Trophoblast cell (in vitro differentiated cells and primary cell): ENCODE measurements around the gene GRIK4.

Experiments
- DNase-seq, 2 donors: peaks; one replicate each; pipeline ENCODE4 v3.0.0-alpha.2; 2016
- H2AFZ ChIP-seq: 2 replicates; pipeline ENCODE4 v1.6.1; 2013; ENCODE audit warnings: low read length, moderate library complexity, mild to moderate bottlenecking; ENCODE audit not compliant: insufficient read depth, poor library complexity
- H2AK5ac ChIP-seq: 2 replicates; pipeline ENCODE4 v1.6.1; 2013; ENCODE audit warnings: mild to moderate bottlenecking, low read length
- H2BK120ac ChIP-seq: 2 replicates; pipeline ENCODE4 v1.6.1; 2013; ENCODE audit warnings: low read length, mild to moderate bottlenecking, moderate library complexity; ENCODE audit not compliant: insufficient read depth, poor library complexity
- H2BK12ac ChIP-seq: 2 replicates; pipeline ENCODE4 v1.6.1; 2013; ENCODE audit warnings: mild to moderate bottlenecking, low read length, moderate library complexity
- H2BK5ac ChIP-seq: 2 replicates; pipeline ENCODE4 v1.6.1; 2013; ENCODE audit warnings: low read length, low read depth, moderate library complexity, mild to moderate bottlenecking; ENCODE audit not compliant: poor library complexity
- H3K14ac ChIP-seq: 2 replicates; pipeline ENCODE4 v1.6.1; 2013; ENCODE audit warnings: mild to moderate bottlenecking, low read length
- H3K18ac ChIP-seq: 2 replicates; pipeline ENCODE4 v1.6.1; 2013; ENCODE audit warnings: mild to moderate bottlenecking, low read length
- H3K23ac ChIP-seq: 2 replicates; pipeline ENCODE4 v1.6.1; 2013; ENCODE audit warnings: low read length
- H3K27ac ChIP-seq: 2 replicates; pipeline ENCODE4 v1.5.1; 2013; ENCODE audit warnings: low read depth, mild to moderate bottlenecking, inconsistent platforms, low read length, moderate library complexity
- H3K27me3 ChIP-seq: 2 replicates; pipeline ENCODE4 v1.6.1; 2013; ENCODE audit warnings: inconsistent platforms, mild to moderate bottlenecking, low read length, moderate library complexity; ENCODE audit not compliant: insufficient read depth
- H3K36me3 ChIP-seq, 2 experiments: 1 replicate in 1 of 2; 2 replicates in 1 of 2; pipeline ENCODE4 v1.6.1; 2013; ENCODE audit warnings: low read length in 2 of 2, mild to moderate bottlenecking in 2 of 2, moderate library complexity in 1 of 2; ENCODE audit not compliant: insufficient read depth in 2 of 2, control insufficient read depth in 1 of 2
- H3K4ac ChIP-seq: 2 replicates; pipeline ENCODE4 v1.6.1; 2013; ENCODE audit warnings: low read depth, mild to moderate bottlenecking, low read length, moderate library complexity
- H3K4me1 ChIP-seq, 2 experiments: 1 replicate in 1 of 2; 2 replicates in 1 of 2; pipeline ENCODE4 v1.6.1; 2013; ENCODE audit warnings: low read length in 2 of 2, mild to moderate bottlenecking in 2 of 2, moderate library complexity in 1 of 2; ENCODE audit not compliant: insufficient read depth in 2 of 2, control insufficient read depth in 1 of 2
- H3K4me2 ChIP-seq: 2 replicates; pipeline ENCODE4 v1.6.1; 2013; ENCODE audit warnings: inconsistent platforms, mild to moderate bottlenecking, low read length, moderate library complexity
- H3K4me3 ChIP-seq: 2 replicates; pipeline ENCODE4 v1.5.1; 2013; ENCODE audit warnings: mild to moderate bottlenecking, low read depth, low read length, inconsistent platforms
- H3K79me1 ChIP-seq: one replicate; pipeline ENCODE4 v1.6.1; 2013; ENCODE audit warnings: low read length
- H3K79me2 ChIP-seq: 2 replicates; pipeline ENCODE4 v1.6.1; 2013; ENCODE audit warnings: low read length, mild to moderate bottlenecking; ENCODE audit not compliant: control insufficient read depth, insufficient read depth, poor library complexity
- H3K9ac ChIP-seq: 2 replicates; pipeline ENCODE4 v1.6.1; 2013; ENCODE audit warnings: mild to moderate bottlenecking, low read length
- H3K9me3 ChIP-seq: 2 replicates; pipeline ENCODE4 v1.6.1; 2013; ENCODE audit warnings: low read depth, mild to moderate bottlenecking, control low read depth, inconsistent platforms, low read length; ENCODE audit not compliant: insufficient read depth
- H4K12ac ChIP-seq: 2 replicates; pipeline ENCODE4 v1.6.1; 2013; ENCODE audit warnings: low read depth, mild to moderate bottlenecking, low read length, moderate library complexity
- H4K8ac ChIP-seq: 2 replicates; pipeline ENCODE4 v1.6.1; 2013; ENCODE audit warnings: low read depth, mild to moderate bottlenecking, low read length, moderate library complexity
- H4K91ac ChIP-seq: one replicate; pipeline ENCODE4 v1.6.1; 2013; ENCODE audit warnings: low read depth, mild to moderate bottlenecking, low read length, moderate library complexity
- WGBS: extraction: QIAGEN DNeasy Blood & Tissue Kit; methylation state at CpG from one replicate; pipeline ENCODE4 v1.1.7; 2013; ENCODE audit warnings: missing lambda C conversion rate; ENCODE audit not compliant: insufficient read length, insufficient coverage; ENCODE audit errors: extremely low coverage; 5-methylcytosine and 5-hydroxymethylcytosine counted together

Gene GRIK4

GRCh38 chr11:120911943-120912342, 400.4 kb downstream of the GRIK4 start:
- Histone ChIP-seq H3K4me3 (no peak overlapping the region), H4K12ac (no peak overlapping the region), H3K9ac (no peak overlapping the region), H3K27ac (peak overlapping the region; percentile 50), H3K23ac (no peak overlapping the region), H3K9me3 (no peaks in the 10 kb centered on the region), H2BK12ac (no peak overlapping the region), H3K36me3 (no peaks in the 10 kb centered on the region), H2AK5ac (no peak overlapping the region), H2BK5ac (no peak overlapping the region), H3K4ac (no peak overlapping the region), H3K79me1 (peaks cover 6% of the 10 kb centered on the region), H3K18ac (no peak overlapping the region), H4K8ac (no peak overlapping the region), H2AFZ (no peak overlapping the region), H3K4me2 (no peak overlapping the region), H4K91ac (no peak overlapping the region), H2BK120ac (no peak overlapping the region), H3K14ac (no peak overlapping the region), H3K4me1 (peaks cover 17 to 23% of the 10 kb centered on the region in 2 experiments), H3K79me2 (no peaks in the 10 kb centered on the region), H3K27me3 (no peaks in the 10 kb centered on the region)
- no CpG with 5 or more reads among the region's 3 CpGs for WGBS
- peak; percentile 76 to 91 for DNase-seq

- peak; percentile 41 to 71 for DNase-seq
- H3K4ac ChIP-seq = no peak overlapping the region
- H3K23ac ChIP-seq = no peak overlapping the region
- H3K27me3 ChIP-seq = no peaks in the 10 kb centered on the region
- H3K4me3 ChIP-seq = no peak overlapping the region
- H3K4me1 ChIP-seq = peaks cover 20 to 27% of the 10 kb centered on the region in 2 experiments
- peak overlapping the region; percentile 50 for H3K27ac ChIP-seq
- no peak overlapping the region for H4K8ac ChIP-seq
- no peak overlapping the region for H4K91ac ChIP-seq
- no peak overlapping the region for H2BK5ac ChIP-seq
- H3K14ac ChIP-seq = no peak overlapping the region
- H2AFZ ChIP-seq = no peak overlapping the region
- H3K9me3 ChIP-seq = no peaks in the 10 kb centered on the region
- H4K12ac ChIP-seq = no peak overlapping the region
- H2AK5ac ChIP-seq = no peak overlapping the region
- WGBS = no CpG with 5 or more reads among the region's 5 CpGs
- peak overlapping the region; percentile 2 for H2BK12ac ChIP-seq
- no peak overlapping the region for H2BK120ac ChIP-seq
- H3K4me2 ChIP-seq = no peak overlapping the region
- H3K79me2 ChIP-seq = no peaks in the 10 kb centered on the region
- no peak overlapping the region for H3K9ac ChIP-seq
- H3K18ac ChIP-seq = no peak overlapping the region
- no peaks in the 10 kb centered on the region for H3K36me3 ChIP-seq
- peaks cover 6% of the 10 kb centered on the region for H3K79me1 ChIP-seq
Measured at GRCh38 chr11:120912504-120912903, 401.0 kb downstream of the GRIK4 start.

- no peak overlapping the region for H3K4ac ChIP-seq
- H3K18ac ChIP-seq = no peak overlapping the region
- H3K27ac ChIP-seq = no peak overlapping the region
- H2BK5ac ChIP-seq = no peak overlapping the region
- peaks cover 6% of the 10 kb centered on the region for H3K79me1 ChIP-seq
- no peak overlapping the region for H4K8ac ChIP-seq
- H3K14ac ChIP-seq = no peak overlapping the region
- no peak overlapping the region for H3K9ac ChIP-seq
- WGBS = no CpG with 5 or more reads among the region's 2 CpGs
- H4K91ac ChIP-seq = no peak overlapping the region
- no peak overlapping the region for H3K4me2 ChIP-seq
- no peak overlapping the region for H3K23ac ChIP-seq
- no peak overlapping the region for H2AK5ac ChIP-seq
- H3K9me3 ChIP-seq = no peaks in the 10 kb centered on the region
- no peak overlapping the region for H3K4me3 ChIP-seq
- no peaks in the 10 kb centered on the region for H3K27me3 ChIP-seq
- no peak for DNase-seq
- H2BK120ac ChIP-seq = no peak overlapping the region
- H3K79me2 ChIP-seq = no peaks in the 10 kb centered on the region
- no peaks in the 10 kb centered on the region for H3K36me3 ChIP-seq
- no peak overlapping the region for H4K12ac ChIP-seq
- H2AFZ ChIP-seq = no peak overlapping the region
- H3K4me1 ChIP-seq = peaks cover 19 to 27% of the 10 kb centered on the region in 2 experiments
- no peak overlapping the region for H2BK12ac ChIP-seq
Measured at GRCh38 chr11:120912915-120913314, 401.4 kb downstream of the GRIK4 start.

DNA sequence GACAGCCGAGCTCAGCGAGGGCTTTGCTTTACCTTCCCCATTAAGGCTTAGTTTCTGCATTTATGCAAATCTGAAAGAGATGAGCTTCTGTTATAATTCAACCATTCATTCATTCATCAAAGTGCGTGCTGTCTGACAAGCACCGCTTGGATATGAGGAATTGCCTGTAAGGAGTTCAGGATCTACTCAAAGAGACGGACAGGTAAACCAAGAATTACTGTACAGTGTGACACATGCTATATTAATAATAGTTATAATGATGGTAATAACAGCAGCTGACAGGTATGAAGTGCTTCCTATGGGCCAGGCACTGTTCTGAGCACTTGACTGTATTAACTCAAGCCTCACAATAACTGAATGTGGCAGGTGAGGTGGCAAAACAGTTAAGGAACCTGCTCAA, 402.5 kb downstream of the GRIK4 start:
- no CpG with 5 or more reads among the region's 5 CpGs for WGBS

More for the DNA sequence above, 402.5 kb downstream of the GRIK4 start:
- no peak overlapping the region for H2AFZ ChIP-seq
- H3K23ac ChIP-seq = no peak overlapping the region
- H3K79me2 ChIP-seq = no peaks in the 10 kb centered on the region
- H2BK120ac ChIP-seq = no peak overlapping the region
- no peak overlapping the region for H3K4me2 ChIP-seq
- H3K9me3 ChIP-seq = no peaks in the 10 kb centered on the region
- H3K9ac ChIP-seq = no peak overlapping the region
- no peak overlapping the region for H2BK5ac ChIP-seq
- no peak overlapping the region for H4K12ac ChIP-seq
- H3K4me3 ChIP-seq = no peak overlapping the region
- peaks cover 6% of the 10 kb centered on the region for H3K79me1 ChIP-seq
- H4K91ac ChIP-seq = no peak overlapping the region
- H3K4ac ChIP-seq = no peak overlapping the region
- no peak overlapping the region for H4K8ac ChIP-seq
- H3K36me3 ChIP-seq = no peaks in the 10 kb centered on the region
- H3K27ac ChIP-seq = no peak overlapping the region
- H3K27me3 ChIP-seq = no peaks in the 10 kb centered on the region
- no peak overlapping the region for H2BK12ac ChIP-seq
- no peak overlapping the region for H2AK5ac ChIP-seq
- DNase-seq = no peak
- H3K18ac ChIP-seq = no peak overlapping the region
- no peak overlapping the region for H3K14ac ChIP-seq
- H3K4me1 ChIP-seq = peaks cover 16 to 23% of the 10 kb centered on the region in 2 experiments
